ENCODE measurements around the gene TMEM220.

- no peak for TF ChIP-seq RUNX3 (IDR thresholded peaks at IDR 0.05; ENCODE audit: low read length)
- TF ChIP-seq, protein P1, sequence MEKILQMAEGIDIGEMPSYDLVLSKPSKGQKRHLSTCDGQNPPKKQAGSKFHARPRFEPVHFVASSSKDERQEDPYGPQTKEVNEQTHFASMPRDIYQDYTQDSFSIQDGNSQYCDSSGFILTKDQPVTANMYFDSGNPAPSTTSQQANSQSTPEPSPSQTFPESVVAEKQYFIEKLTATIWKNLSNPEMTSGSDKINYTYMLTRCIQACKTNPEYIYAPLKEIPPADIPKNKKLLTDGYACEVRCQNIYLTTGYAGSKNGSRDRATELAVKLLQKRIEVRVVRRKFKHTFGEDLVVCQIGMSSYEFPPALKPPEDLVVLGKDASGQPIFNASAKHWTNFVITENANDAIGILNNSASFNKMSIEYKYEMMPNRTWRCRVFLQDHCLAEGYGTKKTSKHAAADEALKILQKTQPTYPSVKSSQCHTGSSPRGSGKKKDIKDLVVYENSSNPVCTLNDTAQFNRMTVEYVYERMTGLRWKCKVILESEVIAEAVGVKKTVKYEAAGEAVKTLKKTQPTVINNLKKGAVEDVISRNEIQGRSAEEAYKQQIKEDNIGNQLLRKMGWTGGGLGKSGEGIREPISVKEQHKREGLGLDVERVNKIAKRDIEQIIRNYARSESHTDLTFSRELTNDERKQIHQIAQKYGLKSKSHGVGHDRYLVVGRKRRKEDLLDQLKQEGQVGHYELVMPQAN (conservative IDR thresholded peaks at IDR 0.05): no peak
- no peak for TF ChIP-seq EP300 (IDR thresholded peaks at IDR 0.05; ENCODE audit: borderline replicate concordance in 1 of 2, control insufficient read depth in 1 of 2, low read depth in 2 of 2, low read length in 2 of 2)
- TF ChIP-seq RFX5 (IDR thresholded peaks at IDR 0.05; ENCODE audit: low read depth, low read length): no peak
- TF ChIP-seq SREBF2 (IDR thresholded peaks at IDR 0.05; ENCODE audit: low read length): no peak
- TF ChIP-seq BACH1 (IDR thresholded peaks at IDR 0.05; ENCODE audit: borderline replicate concordance): no peak
- no peak for TF ChIP-seq CHD2 (IDR thresholded peaks at IDR 0.05; ENCODE audit: borderline replicate concordance, low read depth, low read length)
- no peak for TF ChIP-seq MTA3 (IDR thresholded peaks at IDR 0.05; ENCODE audit: borderline replicate concordance, low read length)
- TF ChIP-seq BCL11A (IDR thresholded peaks at IDR 0.05; ENCODE audit: low read depth, low read length): no peak
- TF ChIP-seq JUND (IDR thresholded peaks at IDR 0.05; ENCODE audit: low read depth, low read length): no peak
- no peak for TF ChIP-seq EZH2 (IDR thresholded peaks at IDR 0.05; ENCODE audit: borderline replicate concordance, control insufficient read depth, low read depth, low read length)
- TF ChIP-seq, protein P2, sequence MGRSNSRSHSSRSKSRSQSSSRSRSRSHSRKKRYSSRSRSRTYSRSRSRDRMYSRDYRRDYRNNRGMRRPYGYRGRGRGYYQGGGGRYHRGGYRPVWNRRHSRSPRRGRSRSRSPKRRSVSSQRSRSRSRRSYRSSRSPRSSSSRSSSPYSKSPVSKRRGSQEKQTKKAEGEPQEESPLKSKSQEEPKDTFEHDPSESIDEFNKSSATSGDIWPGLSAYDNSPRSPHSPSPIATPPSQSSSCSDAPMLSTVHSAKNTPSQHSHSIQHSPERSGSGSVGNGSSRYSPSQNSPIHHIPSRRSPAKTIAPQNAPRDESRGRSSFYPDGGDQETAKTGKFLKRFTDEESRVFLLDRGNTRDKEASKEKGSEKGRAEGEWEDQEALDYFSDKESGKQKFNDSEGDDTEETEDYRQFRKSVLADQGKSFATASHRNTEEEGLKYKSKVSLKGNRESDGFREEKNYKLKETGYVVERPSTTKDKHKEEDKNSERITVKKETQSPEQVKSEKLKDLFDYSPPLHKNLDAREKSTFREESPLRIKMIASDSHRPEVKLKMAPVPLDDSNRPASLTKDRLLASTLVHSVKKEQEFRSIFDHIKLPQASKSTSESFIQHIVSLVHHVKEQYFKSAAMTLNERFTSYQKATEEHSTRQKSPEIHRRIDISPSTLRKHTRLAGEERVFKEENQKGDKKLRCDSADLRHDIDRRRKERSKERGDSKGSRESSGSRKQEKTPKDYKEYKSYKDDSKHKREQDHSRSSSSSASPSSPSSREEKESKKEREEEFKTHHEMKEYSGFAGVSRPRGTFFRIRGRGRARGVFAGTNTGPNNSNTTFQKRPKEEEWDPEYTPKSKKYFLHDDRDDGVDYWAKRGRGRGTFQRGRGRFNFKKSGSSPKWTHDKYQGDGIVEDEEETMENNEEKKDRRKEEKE (IDR thresholded peaks at IDR 0.05): no peak
Measured at GRCh38 chr17:10737168-10737622, 7.4 kb upstream of the TMEM220 start.

All from GM12878 (cell line).